GM10266 (cell line): ENCODE results near the gene INSRR.

Source experiments
- DNase-seq: peaks from one replicate; pipeline ENCODE4 v3.0.0; 2012; ENCODE audit errors: extremely low spot score
- CTCF ChIP-seq: IDR thresholded peaks from 2 replicates; pipeline ENCODE4 v1.5.1; 2012; ENCODE audit warnings: mild to moderate bottlenecking, low read depth; ENCODE audit not compliant: control insufficient read depth, insufficient read depth; ENCODE audit errors: missing control alignments

Gene INSRR

GRCh38 chr1:156809711-156810366 lies 49.1 kb downstream of the INSRR start:
- no peak for DNase-seq
- no peak for TF ChIP-seq CTCF

- TF ChIP-seq CTCF: no peak
- no peak for DNase-seq
Measured at GRCh38 chr1:156809281-156809680, 49.6 kb downstream of the INSRR start.

- no peak for DNase-seq
- TF ChIP-seq CTCF: no peak
Measured at GRCh38 chr1:156808186-156809030, 50.5 kb downstream of the INSRR start.

- no peak for DNase-seq
- no peak for TF ChIP-seq CTCF
Measured at GRCh38 chr1:156807627-156808026, 51.3 kb downstream of the INSRR start.

GRCh38 chr1:156806512-156807440 lies 52.1 kb downstream of the INSRR start:
- no peak for DNase-seq
- TF ChIP-seq CTCF: no peak

- no peak for DNase-seq
- TF ChIP-seq CTCF: no peak
Measured at GRCh38 chr1:156805766-156806511, 53.0 kb downstream of the INSRR start.
